H7 (cell line): ENCODE measurements around the gene CNTNAP2. TPM values are rescaled to one million over a fixed set of nuclear protein-coding genes. Genes with fewer than 3 reads are reported as not detected.
"Not testable (repeated sequence)": the region's sequence is repeated elsewhere in the genome, so short reads cannot be mapped to it uniquely, and the experiment has no call there.

ENCODE experiments used
- DNase-seq: peaks from one replicate; pipeline ENCODE4 v3.0.0; 2012
- H3K27me3 ChIP-seq: 2 replicates; pipeline ENCODE4 v1.6.0; 2011; ENCODE audit warnings: mild to moderate bottlenecking, low read length; ENCODE audit not compliant: control insufficient read depth, insufficient read depth
- H3K36me3 ChIP-seq: replicated peaks from 2 replicates; pipeline ENCODE4 v1.5.1; 2011; ENCODE audit warnings: low read length; ENCODE audit not compliant: control insufficient read depth, insufficient read depth
- H3K4me3 ChIP-seq: 2 replicates; pipeline ENCODE4 v1.5.1; 2011; ENCODE audit warnings: low read depth, mild to moderate bottlenecking, control low read depth, low read length, moderate library complexity; ENCODE audit not compliant: insufficient read depth
- total RNA-seq: library from RNA; depleted of rRNA; stranded (reverse); fragments of >200 nt; shearing (Covaris generic); gene quantifications from 2 replicates; pipeline ENCODE4 v1.2.3, GENCODE V29; 2014

CNTNAP2 gene
- total RNA-seq, 1 experiment from 2014 or later = 109 TPM

DNA sequence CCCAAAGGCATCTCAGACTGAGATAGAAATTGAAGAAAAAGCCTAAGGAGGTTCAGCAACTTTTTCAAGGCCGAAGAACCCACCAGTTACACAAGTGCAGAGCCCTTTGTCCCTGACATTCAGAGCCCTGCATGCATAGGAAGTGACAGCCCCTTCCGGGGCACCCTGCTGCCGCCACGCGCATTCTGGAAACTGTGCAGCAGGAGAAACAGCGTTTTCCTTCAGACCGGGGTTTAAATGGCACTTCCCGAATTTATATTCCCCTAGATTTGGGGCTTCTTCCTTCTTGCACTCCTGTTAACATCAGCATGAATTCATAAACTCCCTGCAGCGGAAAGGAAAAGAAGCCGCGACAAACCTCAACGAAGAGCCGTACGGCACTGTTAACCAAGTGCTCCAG is 2283.5 kb downstream of the CNTNAP2 start:
- Histone ChIP-seq H3K4me3 (no peak overlapping the region), H3K36me3 (no peaks in the 10 kb centered on the region), H3K27me3 (no peaks in the 10 kb centered on the region)
- no peak for DNase-seq

DNA sequence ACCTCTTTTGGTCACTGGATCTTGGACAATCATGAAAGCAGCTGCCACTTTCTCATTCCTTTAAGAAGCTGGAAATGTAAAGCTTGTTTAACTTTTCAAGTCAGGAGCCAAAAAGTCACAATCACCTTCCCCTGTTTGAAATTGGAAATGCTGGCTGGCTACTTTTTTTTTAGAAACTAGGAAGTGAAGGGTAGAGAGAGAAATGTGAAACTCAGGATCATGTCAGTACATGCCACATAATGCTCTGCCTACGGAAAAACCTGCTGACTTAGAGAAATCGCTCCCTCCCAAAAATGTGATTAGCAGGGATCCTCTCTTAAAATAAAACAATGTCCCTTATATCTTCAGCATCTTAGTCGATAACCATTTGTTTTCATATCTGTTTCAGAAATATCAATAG is 2285.6 kb downstream of the CNTNAP2 start:
- Histone ChIP-seq H3K36me3 (no peaks in the 10 kb centered on the region), H3K4me3 (no peak overlapping the region), H3K27me3 (no peaks in the 10 kb centered on the region)
- DNase-seq = no peak

DNA sequence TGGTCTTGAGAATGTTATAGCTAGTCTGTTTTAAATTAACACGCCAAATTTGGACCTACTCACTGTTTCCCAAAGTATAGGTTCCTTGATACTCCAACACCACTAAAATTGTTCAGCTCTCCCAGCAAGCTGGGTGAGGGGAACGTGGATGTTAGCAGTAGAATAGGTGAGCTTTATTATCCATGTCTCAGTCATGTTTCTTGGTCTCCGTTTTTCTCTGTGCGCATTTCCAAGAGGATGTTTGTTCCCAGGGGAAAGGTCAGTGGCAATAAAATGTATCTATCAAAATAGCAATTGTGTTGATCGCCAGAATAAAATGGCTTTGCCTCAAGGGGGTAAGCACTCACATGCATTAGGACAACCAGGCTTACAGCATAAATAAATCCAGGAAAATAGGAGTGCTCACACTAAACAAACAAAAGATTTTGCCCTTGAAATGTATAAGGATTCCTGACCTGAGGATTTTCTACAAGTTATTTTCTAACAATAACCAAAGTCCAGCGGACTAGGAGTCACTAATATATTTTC is 2286.9 kb downstream of the CNTNAP2 start:
- H3K27me3 ChIP-seq = no peaks in the 10 kb centered on the region
- H3K36me3 ChIP-seq = no peaks in the 10 kb centered on the region
- H3K4me3 ChIP-seq = no peak overlapping the region
- DNase-seq = no peak

DNA sequence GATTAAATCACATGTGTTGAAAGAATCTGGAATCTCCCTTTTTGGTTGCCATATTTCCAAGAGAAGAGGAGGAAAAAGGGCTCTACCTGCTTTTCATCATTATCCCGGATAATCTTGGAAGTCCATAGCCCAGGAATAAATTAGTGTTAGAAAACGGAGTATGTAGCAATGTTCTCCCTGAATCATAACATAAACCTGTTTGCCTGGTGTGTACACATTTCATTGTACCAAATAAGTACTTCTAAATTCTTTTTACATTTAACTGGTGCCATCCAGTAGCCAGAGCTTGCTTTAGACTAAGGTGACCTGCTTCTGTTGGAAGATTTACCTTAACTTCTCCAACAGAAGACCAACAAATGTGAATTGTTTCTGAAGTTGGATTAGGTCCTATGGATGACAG is 2291.7 kb downstream of the CNTNAP2 start:
- H3K36me3 ChIP-seq = no peaks in the 10 kb centered on the region
- no peak overlapping the region for H3K4me3 ChIP-seq

DNA sequence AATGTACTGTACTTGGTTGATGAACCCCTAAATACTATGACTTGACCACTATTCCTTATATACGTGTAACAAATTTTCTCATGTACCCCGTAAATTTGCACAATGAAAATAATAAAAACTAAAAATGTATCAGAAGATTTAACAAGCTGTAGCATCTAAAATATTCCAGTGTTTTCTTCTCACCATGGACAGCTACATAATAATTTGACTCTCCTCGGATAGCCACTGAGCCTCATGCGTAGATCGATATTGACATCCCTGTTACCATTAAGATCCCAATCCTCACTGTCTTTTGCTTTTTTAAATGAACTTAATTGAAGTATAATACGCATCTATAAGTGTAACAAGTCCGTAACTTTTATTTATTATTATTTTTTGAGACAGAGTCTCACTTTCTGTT is 2294.3 kb downstream of the CNTNAP2 start:
- DNase-seq = no peak
- H3K27me3 ChIP-seq = no peaks in the 10 kb centered on the region
- H3K36me3 ChIP-seq = no peaks in the 10 kb centered on the region
- H3K4me3 ChIP-seq = no peak overlapping the region

More for the DNA sequence above, 2291.7 kb downstream of the CNTNAP2 start:
- no peak for DNase-seq
- no peaks in the 10 kb centered on the region for H3K27me3 ChIP-seq

DNA sequence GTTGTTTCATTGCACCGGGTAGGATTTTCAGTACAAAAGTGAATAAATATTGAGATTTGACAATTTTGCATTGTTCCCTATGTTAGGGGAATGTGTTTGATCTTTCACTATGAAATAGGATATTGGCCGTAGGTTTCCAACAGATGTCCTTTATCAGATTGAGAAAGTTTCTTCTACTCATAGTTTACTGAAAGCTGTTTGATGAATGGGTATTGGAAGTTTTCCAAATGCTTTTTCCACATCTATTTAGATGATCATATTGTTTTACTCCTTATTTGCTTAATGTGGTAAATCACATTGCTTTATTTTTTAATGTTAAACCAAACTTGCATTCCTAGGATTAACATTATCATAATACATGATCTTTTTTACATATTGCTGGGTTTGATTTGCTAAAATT is 2296.1 kb downstream of the CNTNAP2 start:
- H3K36me3 ChIP-seq = no peaks in the 10 kb centered on the region
- H3K27me3 ChIP-seq = no peaks in the 10 kb centered on the region
- H3K4me3 ChIP-seq = no peak overlapping the region
- no peak for DNase-seq

DNA sequence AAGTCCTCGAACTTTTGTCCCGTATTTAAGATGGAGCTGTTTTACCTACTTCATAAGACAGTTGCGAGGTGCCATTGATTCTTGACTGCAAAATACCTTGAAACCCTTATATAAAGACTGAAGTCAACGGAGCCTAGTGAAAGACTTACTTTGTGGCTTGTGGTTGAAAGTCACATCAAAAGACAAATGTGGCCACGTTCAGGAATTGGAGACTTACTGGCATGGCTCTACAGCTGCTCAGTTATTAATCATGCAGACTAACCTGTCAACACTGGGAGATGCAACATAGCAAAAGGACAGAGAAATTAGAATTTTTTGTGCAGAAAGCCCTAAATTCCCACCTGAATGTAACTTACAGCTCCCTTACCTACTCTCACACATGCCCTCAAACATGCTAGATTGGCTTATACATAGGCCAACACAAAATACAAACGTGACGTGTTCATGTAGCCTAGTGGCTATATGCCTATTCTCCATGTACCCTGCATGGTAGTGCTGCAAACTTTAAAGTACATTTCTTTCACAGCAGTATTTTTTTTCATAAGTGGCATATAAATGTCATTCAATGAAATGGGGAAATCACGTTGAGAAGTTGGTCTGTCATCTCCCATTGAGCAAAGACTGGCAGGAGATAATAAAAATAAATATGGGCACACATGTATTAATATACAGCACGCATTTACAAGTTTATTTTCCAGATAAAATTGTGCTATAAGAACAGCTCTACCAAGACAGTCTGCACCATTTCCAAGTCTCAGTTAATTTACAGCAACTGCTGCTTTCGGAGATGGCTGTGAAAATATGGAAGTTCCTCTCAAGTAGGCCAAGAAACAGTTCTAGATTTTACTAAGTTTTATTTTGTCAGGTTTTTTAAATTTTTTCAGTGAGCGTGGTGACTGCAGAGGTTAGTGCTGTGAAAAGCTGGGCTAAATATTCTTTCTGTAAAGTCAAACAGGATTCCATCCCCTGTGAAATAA is 2303.5 kb downstream of the CNTNAP2 start:
- DNase-seq = no peak
- no peaks in the 10 kb centered on the region for H3K27me3 ChIP-seq
- H3K36me3 ChIP-seq = no peaks in the 10 kb centered on the region
- no peak overlapping the region for H3K4me3 ChIP-seq

DNA sequence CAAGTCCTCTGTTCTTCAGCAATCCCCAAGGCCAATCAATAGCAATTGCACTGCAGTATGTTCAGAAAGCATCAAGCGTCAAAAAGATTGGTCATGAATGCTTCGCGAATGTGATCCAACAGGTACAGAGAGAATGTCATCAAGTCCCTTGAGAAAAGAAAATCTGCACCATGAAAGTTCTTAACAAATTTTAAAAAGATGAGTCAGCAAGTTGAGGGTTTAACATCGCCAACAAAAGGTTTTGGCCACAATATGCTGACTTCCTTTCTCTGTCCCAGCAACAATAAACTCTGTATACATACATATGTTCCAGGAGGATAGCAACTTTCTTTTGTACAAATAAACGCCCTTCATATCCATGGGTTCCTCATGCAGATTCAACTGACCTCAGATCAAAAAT is 2305.4 kb downstream of the CNTNAP2 start:
- DNase-seq = no peak
- Histone ChIP-seq H3K4me3 (no peak overlapping the region), H3K36me3 (no peaks in the 10 kb centered on the region), H3K27me3 (no peaks in the 10 kb centered on the region)

DNA sequence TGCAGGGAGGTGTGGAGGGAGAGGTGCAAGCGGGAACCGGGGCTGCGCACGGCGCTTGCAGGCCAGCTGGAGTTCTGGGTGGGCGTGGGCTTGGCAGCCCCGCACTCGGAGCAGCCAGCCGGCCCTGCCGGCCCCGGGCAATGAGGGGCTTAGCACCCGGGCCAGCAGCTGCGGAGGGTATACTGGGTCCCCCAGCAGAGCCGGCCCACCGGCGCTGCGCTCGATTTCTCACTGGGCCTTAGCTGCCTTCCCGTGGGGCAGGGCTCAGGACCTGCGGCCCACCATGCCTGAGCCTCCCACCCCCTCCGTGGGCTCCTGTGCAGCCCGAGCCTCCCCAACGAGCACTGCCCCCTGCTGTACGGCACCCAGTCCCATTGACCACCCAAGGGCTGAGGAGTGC is 2309.8 kb downstream of the CNTNAP2 start:
- not testable (repeated sequence) for H3K36me3 ChIP-seq, H3K27me3 ChIP-seq, DNase-seq, H3K4me3 ChIP-seq

DNA sequence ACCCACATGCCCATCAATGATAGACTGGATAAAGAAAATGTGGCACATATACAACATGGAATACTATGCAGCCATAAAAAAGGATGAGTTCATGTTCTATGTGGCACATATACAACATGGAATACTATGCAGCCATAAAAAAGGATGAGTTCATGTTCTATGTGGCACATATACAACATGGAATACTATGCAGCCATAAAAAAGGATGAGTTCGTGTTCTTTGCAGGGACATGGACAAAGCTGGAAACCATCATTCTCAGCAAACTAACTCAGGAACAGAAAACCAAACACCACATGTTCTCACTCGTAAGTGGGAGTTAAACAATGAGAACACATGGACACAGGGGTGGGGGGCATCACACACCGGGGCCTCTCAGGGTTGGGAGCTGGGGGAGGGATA is 2314.1 kb downstream of the CNTNAP2 start:
- not testable (repeated sequence) for H3K4me3 ChIP-seq, DNase-seq, H3K27me3 ChIP-seq, H3K36me3 ChIP-seq

DNA sequence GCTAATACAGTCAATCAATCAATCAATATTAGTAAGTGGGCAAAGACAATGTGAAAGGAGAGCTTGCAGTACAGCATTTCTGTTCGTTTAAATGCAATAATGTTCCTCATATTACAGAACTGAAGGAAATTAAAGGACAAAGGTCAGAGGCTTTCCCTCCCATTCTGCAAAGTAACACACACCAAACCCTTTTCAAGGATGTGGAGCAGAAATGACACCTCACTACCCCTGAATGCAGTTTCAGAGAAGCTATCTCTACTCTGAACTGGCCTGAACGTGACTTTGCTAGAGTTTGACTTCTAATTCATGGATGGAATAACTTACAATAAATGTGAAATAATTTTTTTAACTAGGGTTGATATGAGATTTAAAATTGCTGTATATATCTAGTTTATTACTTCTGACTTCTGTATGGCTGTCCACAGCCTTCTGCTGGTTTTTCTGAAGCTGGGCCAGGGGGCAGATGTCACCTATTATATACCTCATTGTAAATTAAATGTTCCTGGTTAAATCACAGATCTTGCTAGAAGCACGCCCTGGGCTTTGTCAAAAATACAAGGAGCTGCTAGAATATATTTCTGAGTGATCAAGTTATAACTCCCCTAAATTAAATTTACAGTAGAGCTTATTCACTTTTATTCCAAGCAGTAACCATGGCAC is 2317.1 kb downstream of the CNTNAP2 start:
- H3K4me3 ChIP-seq = no peak overlapping the region
- no peaks in the 10 kb centered on the region for H3K27me3 ChIP-seq
- DNase-seq = no peak
- H3K36me3 ChIP-seq = no peaks in the 10 kb centered on the region

DNA sequence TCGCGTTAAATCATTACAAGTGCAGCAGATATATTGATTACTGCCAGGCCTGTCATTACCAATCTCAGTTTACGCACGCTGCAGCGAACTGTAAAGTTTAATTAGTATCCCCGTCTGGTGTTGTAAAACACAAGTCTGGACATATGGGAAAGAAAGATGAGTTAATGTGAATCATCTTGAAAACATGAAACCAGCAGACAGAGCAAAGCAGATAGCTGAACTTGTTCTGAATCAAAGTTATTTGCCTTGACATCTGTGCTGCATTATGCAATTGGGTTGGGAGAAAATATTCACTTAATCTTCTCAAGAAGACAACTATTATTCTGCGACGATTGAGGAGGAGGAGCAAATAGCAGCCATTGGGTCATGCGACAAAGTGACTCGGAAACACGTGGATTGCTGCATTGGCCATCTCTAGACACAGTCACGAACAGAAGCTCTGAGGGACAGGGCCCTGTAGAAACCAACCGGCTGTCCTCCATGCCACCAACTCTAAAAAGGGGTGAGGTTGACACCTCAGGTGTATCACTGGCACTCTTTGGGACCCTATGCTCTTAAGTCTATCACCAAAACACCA is 2317.7 kb downstream of the CNTNAP2 start:
- DNase-seq = no peak
- H3K27me3 ChIP-seq = no peaks in the 10 kb centered on the region
- H3K36me3 ChIP-seq = no peaks in the 10 kb centered on the region
- H3K4me3 ChIP-seq = no peak overlapping the region

DNA sequence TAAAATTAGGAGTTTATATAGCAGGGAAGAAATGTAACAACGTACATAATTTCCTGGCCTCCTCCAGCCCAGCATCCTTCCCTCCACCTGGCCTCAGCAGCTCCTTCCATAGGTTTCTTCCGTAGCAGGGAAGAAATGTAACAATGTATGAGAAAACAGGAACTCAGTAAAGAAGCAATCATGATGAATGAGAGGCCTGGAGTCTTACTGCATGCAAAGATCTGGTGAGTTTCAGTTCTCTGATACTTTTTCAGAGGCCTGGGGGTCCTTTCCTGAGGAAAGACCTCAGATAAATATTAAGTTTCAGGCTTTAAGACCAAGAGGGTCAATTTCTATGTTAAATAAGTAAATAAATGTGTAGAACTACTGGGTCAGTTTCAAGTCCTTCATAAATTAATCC is 2318.3 kb downstream of the CNTNAP2 start:
- Histone ChIP-seq H3K36me3 (no peaks in the 10 kb centered on the region), H3K27me3 (no peaks in the 10 kb centered on the region), H3K4me3 (no peak overlapping the region)
- no peak for DNase-seq

DNA sequence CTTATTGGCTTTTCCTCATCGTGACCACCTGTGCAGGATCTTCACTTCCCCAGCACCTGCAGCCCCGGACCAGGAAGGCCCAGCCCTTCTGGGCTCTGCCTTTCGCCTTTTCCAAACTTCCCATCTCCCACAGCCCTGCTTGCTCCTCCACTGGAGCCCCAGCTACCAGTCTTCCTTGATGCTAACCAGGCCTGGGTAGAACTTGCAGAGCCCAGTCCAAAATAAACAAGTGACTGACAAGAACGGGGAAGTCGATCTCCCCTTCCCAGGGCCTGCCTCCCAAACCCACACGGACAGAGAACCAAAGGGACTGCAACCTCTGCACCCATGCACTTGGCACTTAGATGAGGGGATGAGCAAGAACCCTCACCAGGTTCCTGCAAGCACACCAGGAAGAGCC is 2319.1 kb downstream of the CNTNAP2 start:
- no peaks in the 10 kb centered on the region for H3K36me3 ChIP-seq
- no peak for DNase-seq
- H3K4me3 ChIP-seq = no peak overlapping the region
- H3K27me3 ChIP-seq = no peaks in the 10 kb centered on the region

DNA sequence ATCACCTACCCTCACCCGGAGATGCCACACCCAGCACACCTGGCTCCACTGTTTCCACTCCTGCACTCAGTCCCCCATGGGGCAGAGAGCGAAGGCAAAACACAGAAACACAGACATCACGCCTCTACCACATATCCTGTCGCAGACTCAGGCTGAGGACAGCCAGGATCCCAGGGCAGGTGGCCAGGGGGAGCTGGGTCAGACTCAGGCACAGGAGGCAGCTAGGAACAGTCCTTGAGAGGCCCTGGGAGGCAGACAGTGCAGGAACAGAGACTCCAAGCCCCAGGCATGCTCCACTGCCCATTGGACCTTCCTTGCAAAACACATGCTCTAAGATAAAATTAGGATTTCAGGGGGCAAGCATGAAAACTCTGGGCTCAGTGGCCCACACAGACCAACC is 2319.5 kb downstream of the CNTNAP2 start:
- no peak for DNase-seq
- no peak overlapping the region for H3K4me3 ChIP-seq
- no peaks in the 10 kb centered on the region for H3K36me3 ChIP-seq
- no peaks in the 10 kb centered on the region for H3K27me3 ChIP-seq
